HEK293 (cell line): ENCODE data around the gene TMEM87B.
A peak's percentile ranks its signal among the peaks of the same experiment; 100 is the strongest.
"Not testable (repeated sequence)": the region's sequence is repeated elsewhere in the genome, so short reads cannot be mapped to it uniquely, and the experiment has no call there.

ENCODE experiments used
- CTCF ChIA-PET: fragments of 350-600 bp; formaldehyde crosslinking; extraction: SDS; loops from one replicate; lab custom pipeline; 2021; ENCODE audit warnings: antibody characterized with exemption; lab: Yijun Ruan, JAX
- POLR2A ChIA-PET: fragments of 300-600 bp; formaldehyde crosslinking; extraction: SDS; loops from one replicate; lab custom pipeline; 2020; ENCODE audit warnings: antibody characterized with exemption, inconsistent platforms; lab: Yijun Ruan, JAX
- H3K27ac ChIP-seq: fragments of 200-500 bp; sonication (Bioruptor generic); 2 replicates; pipeline ENCODE4 v1.5.1; 2014; ENCODE audit warnings: low read depth, low read length, control low read depth, inconsistent platforms; ENCODE audit errors: extremely low read depth
- H3K36me3 ChIP-seq, 2 experiments: fragments of 200-500 bp in 1 of 2; sonication (Bioruptor generic) in 1 of 2; 1 replicate in 1 of 2; 2 replicates in 1 of 2; pipeline ENCODE4 v1.5.1; 2014 to 2017; ENCODE audit warnings: inconsistent platforms in 2 of 2, low read length in 2 of 2; ENCODE audit not compliant: control insufficient read depth in 2 of 2, insufficient read depth in 1 of 2
- H3K4me1 ChIP-seq: fragments of 200-500 bp; sonication (Bioruptor generic); 2 replicates; pipeline ENCODE4 v1.5.1; 2014; ENCODE audit warnings: mild to moderate bottlenecking, low read length, inconsistent platforms; ENCODE audit not compliant: control insufficient read depth, insufficient read depth
- H3K4me3 ChIP-seq: 2 replicates; pipeline ENCODE4 v1.5.1; 2011; ENCODE audit warnings: low read depth, mild to moderate bottlenecking, control low read depth, low read length, moderate library complexity
- H3K9me3 ChIP-seq: fragments of 200-500 bp; sonication (Bioruptor generic); 2 replicates; pipeline ENCODE4 v1.5.1; 2014; ENCODE audit warnings: low read depth, low read length, inconsistent platforms; ENCODE audit not compliant: control insufficient read depth, insufficient read depth
- HOXA7 ChIP-seq: sonication (generic); formaldehyde crosslinking; IDR thresholded peaks from 2 replicates; pipeline ENCODE4 v1.8.1; 2022; ENCODE audit warnings: missing genetic modification reagents, borderline replicate concordance
- ZBTB20 ChIP-seq: fragments of 450-650 bp; formaldehyde crosslinking; IDR thresholded peaks from 2 replicates; pipeline ENCODE4 v1.5.1; 2016; ENCODE audit warnings: missing biosample characterization, missing genetic modification characterization
- ZBTB48 ChIP-seq: fragments of 450-650 bp; formaldehyde crosslinking; IDR thresholded peaks from 2 replicates; pipeline ENCODE4 v1.5.1; 2016; ENCODE audit warnings: missing biosample characterization, missing genetic modification characterization
- ZNF138 ChIP-seq: fragments of 450-650 bp; formaldehyde crosslinking; IDR thresholded peaks from 2 replicates; pipeline ENCODE4 v1.5.1; 2016; ENCODE audit warnings: missing biosample characterization, missing genetic modification characterization, borderline replicate concordance
- ZNF157 ChIP-seq: fragments of 450-650 bp; formaldehyde crosslinking; IDR thresholded peaks from 2 replicates; pipeline ENCODE4 v1.5.1; 2016; ENCODE audit warnings: missing biosample characterization, missing genetic modification characterization
- ZNF23 ChIP-seq: fragments of 450-650 bp; formaldehyde crosslinking; IDR thresholded peaks from 2 replicates; pipeline ENCODE4 v1.5.1; 2016; ENCODE audit warnings: missing biosample characterization, missing genetic modification characterization, borderline replicate concordance
- ZNF324 ChIP-seq: fragments of 450-650 bp; formaldehyde crosslinking; IDR thresholded peaks from 2 replicates; pipeline ENCODE4 v1.5.1; 2016; ENCODE audit warnings: missing biosample characterization, missing genetic modification characterization
- ZNF335 ChIP-seq: fragments of 450-650 bp; formaldehyde crosslinking; conservative IDR thresholded peaks from 2 replicates; pipeline ENCODE4 v1.5.1; 2016; ENCODE audit warnings: missing biosample characterization, missing genetic modification characterization
- ZNF423 ChIP-seq: fragments of 450-650 bp; formaldehyde crosslinking; IDR thresholded peaks from 2 replicates; pipeline ENCODE4 v1.5.1; 2016; ENCODE audit warnings: missing biosample characterization, missing genetic modification characterization
- ZNF449 ChIP-seq: fragments of 450-650 bp; formaldehyde crosslinking; IDR thresholded peaks from 2 replicates; pipeline ENCODE4 v1.5.1; 2017; ENCODE audit warnings: missing biosample characterization, mild to moderate bottlenecking, missing genetic modification characterization, moderate library complexity
- ZNF521 ChIP-seq: fragments of 450-650 bp; formaldehyde crosslinking; IDR thresholded peaks from 2 replicates; pipeline ENCODE4 v1.5.1; 2017; ENCODE audit warnings: missing biosample characterization, mild to moderate bottlenecking, missing genetic modification characterization
- ZNF660 ChIP-seq: fragments of 450-650 bp; IDR thresholded peaks from 2 replicates; pipeline ENCODE4 v1.5.1; 2018; ENCODE audit warnings: missing biosample characterization, mild to moderate bottlenecking, missing genetic modification characterization
- TF ChIP-seq, protein P1 (sequence below): fragments of 450-650 bp; formaldehyde crosslinking; optimal IDR thresholded peaks from 2 replicates; pipeline ENCODE3; 2016; ENCODE audit warnings: missing biosample characterization, mild to moderate bottlenecking, missing genetic modification characterization
- TF ChIP-seq, protein P2 (sequence below): fragments of 450-650 bp; formaldehyde crosslinking; IDR thresholded peaks from 2 replicates; pipeline ENCODE4 v1.5.1; 2016; ENCODE audit warnings: missing biosample characterization, missing genetic modification characterization
- TF ChIP-seq, protein P3 (sequence below): fragments of 450-650 bp; formaldehyde crosslinking; IDR thresholded peaks from 2 replicates; pipeline ENCODE4 v1.5.1; 2016; ENCODE audit warnings: missing biosample characterization, missing genetic modification characterization

Gene TMEM87B

GRCh38 chr2:112137516-112138158, 82.6 kb downstream of the TMEM87B start:
- POLR2A ChIA-PET = no interaction called here
- no peak for TF ChIP-seq ZNF324 (tag by site-specific recombination)
- Histone ChIP-seq H3K9me3 (no peaks in the 10 kb centered on the region; the same call in 1 of the 2 replicates), H3K4me1 (no peaks in the 10 kb centered on the region), H3K4me3 (peak overlapping the region; percentile 42), H3K27ac (no peak overlapping the region; the same call in 1 of the 2 replicates), H3K36me3 (no peaks in the 10 kb centered on the region)
- CTCF ChIA-PET = interaction anchor here (1.2 to 1.6 kb wide), 2 partner anchors 16 to 100 kb away, joined by 3 to 6 read pairs; no protein-coding TSS in a partner anchor

- ChIA-PET POLR2A (no interaction called here), CTCF (interaction anchor here (1.2 to 1.6 kb wide), 2 partner anchors 16 to 99 kb away, joined by 3 to 6 read pairs; no protein-coding TSS in a partner anchor)
- no peak within 1 kb of the TSS; the same call in 1 of the 2 replicates for H3K27ac ChIP-seq
- no peaks in the 10 kb centered on the region for H3K9me3 ChIP-seq
- peak; percentile 86 for TF ChIP-seq ZNF449 (tag by site-specific recombination)
- TF ChIP-seq ZBTB48 (tag by site-specific recombination) = no peak
- TF ChIP-seq HOXA7 = no peak
- TF ChIP-seq, protein P1, sequence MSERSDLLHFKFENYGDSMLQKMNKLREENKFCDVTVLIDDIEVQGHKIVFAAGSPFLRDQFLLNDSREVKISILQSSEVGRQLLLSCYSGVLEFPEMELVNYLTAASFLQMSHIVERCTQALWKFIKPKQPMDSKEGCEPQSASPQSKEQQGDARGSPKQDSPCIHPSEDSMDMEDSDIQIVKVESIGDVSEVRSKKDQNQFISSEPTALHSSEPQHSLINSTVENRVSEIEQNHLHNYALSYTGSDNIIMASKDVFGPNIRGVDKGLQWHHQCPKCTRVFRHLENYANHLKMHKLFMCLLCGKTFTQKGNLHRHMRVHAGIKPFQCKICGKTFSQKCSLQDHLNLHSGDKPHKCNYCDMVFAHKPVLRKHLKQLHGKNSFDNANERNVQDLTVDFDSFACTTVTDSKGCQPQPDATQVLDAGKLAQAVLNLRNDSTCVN (tag by site-specific recombination) = peak; percentile 58
- TF ChIP-seq, protein P2, sequence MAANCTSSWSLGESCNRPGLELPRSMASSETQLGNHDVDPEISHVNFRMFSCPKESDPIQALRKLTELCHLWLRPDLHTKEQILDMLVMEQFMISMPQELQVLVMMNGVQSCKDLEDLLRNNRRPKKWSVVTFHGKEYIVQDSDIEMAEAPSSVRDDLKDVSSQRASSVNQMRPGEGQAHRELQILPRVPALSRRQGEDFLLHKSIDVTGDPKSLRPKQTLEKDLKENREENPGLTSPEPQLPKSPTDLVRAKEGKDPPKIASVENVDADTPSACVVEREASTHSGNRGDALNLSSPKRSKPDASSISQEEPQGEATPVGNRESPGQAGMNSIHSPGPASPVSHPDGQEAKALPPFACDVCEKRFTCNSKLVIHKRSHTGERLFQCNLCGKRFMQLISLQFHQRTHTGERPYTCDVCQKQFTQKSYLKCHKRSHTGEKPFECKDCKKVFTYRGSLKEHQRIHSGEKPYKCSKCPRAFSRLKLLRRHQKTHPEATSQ (tag by site-specific recombination) = no peak
- no peak for TF ChIP-seq ZNF157 (tag by site-specific recombination)
- TF ChIP-seq, protein P3, sequence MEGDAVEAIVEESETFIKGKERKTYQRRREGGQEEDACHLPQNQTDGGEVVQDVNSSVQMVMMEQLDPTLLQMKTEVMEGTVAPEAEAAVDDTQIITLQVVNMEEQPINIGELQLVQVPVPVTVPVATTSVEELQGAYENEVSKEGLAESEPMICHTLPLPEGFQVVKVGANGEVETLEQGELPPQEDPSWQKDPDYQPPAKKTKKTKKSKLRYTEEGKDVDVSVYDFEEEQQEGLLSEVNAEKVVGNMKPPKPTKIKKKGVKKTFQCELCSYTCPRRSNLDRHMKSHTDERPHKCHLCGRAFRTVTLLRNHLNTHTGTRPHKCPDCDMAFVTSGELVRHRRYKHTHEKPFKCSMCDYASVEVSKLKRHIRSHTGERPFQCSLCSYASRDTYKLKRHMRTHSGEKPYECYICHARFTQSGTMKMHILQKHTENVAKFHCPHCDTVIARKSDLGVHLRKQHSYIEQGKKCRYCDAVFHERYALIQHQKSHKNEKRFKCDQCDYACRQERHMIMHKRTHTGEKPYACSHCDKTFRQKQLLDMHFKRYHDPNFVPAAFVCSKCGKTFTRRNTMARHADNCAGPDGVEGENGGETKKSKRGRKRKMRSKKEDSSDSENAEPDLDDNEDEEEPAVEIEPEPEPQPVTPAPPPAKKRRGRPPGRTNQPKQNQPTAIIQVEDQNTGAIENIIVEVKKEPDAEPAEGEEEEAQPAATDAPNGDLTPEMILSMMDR = no peak
- TF ChIP-seq ZNF423 (tag by site-specific recombination) = no peak
- TF ChIP-seq ZNF23 (tag by site-specific recombination) = no peak
- TF ChIP-seq ZNF521 = no peak
- TF ChIP-seq ZNF335 = 0 out of 2 replicates have a peak, but pooled peaks have one; percentile 51
- no peak for TF ChIP-seq ZNF660 (tag by site-specific recombination)
- TF ChIP-seq ZNF138 (tag by site-specific recombination) = no peak
- peak; percentile 39; the same call in 1 of the 2 replicates for TF ChIP-seq ZBTB20 (tag by site-specific recombination)
- H3K4me3 ChIP-seq = peak within 1 kb of the TSS; percentile 42
- H3K36me3 ChIP-seq = no peaks in the 10 kb centered on the region
- no peaks in the 10 kb centered on the region for H3K4me1 ChIP-seq
Measured at GRCh38 chr2:112138159-112139032, 83.3 kb downstream of the TMEM87B start, which contains the start of gene FBLN7. FBLN7 (plus strand) TSS chr2:112138385; CDS start chr2:112138656, 271 bp downstream.

DNA sequence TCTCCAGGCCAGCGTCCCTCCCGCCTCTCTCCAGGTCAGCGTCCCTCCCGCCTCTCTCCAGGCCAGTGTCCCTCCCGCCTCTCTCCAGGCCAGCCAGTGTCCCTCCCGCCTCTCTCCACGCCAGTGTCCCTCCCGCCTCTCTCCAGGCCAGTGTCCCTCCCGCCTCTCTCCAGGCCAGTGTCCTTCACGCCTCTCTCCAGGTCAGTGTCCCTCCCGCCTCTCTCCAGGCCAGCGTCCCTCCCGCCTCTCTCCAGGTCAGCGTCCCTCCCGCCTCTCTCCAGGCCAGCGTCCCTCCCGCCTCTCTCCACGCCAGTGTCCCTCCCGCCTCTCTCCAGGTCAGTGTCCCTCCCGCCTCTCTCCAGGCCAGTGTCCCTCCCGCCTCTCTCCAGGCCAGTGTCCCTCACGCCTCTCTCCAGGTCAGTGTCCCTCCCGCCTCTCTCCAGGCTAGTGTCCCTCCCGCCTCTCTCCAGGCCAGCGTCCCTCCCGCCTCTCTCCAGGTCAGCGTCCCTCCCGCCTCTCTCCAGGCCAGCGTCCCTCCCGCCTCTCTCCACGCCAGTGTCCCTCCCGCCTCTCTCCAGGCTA, 84.1 kb downstream of the TMEM87B start:
- H3K4me1 ChIP-seq, H3K36me3 ChIP-seq, H3K4me3 ChIP-seq, POLR2A ChIA-PET, H3K27ac ChIP-seq, CTCF ChIA-PET, H3K9me3 ChIP-seq: not testable (repeated sequence)

DNA sequence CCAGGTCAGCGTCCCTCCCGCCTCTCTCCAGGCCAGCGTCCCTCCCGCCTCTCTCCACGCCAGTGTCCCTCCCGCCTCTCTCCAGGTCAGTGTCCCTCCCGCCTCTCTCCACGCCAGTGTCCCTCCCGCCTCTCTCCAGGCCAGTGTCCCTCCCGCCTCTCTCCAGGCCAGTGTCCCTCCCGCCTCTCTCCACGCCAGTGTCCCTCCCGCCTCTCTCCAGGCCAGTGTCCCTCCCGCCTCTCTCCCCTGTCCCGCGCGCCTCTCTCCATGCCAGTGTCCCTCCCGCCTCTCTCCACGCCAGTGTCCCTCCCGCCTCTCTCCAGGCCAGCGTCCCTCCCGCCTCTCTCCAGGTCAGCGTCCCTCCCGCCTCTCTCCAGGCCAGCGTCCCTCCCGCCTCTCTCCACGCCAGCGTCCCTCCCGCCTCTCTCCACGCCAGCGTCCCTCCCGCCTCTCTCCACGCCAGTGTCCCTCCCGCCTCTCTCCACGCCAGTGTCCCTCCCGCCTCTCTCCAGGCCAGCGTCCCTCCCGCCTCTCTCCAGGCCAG, 84.7 kb downstream of the TMEM87B start:
- H3K36me3 ChIP-seq, POLR2A ChIA-PET, H3K9me3 ChIP-seq, H3K4me3 ChIP-seq, CTCF ChIA-PET, H3K4me1 ChIP-seq, H3K27ac ChIP-seq: not testable (repeated sequence)
